ENCODE results near the gene SRP14. TPM values are rescaled to one million over a fixed set of nuclear protein-coding genes. Genes with fewer than 3 reads are reported as not detected.

Gene SRP14
- total RNA-seq, 1 donor from 2014 or later = 196 TPM

GRCh38 chr15:40045572-40046217 lies 6.7 kb upstream of the SRP14 start:
- H3K27ac Mint-ChIP-seq (ENCODE audit: unreplicated experiment) = no peak overlapping the region

GRCh38 chr15:40044717-40045571 lies 6.0 kb upstream of the SRP14 start:
- no peaks in the 10 kb centered on the region for H3K9me3 Mint-ChIP-seq (ENCODE audit: unreplicated experiment)
- peak overlapping the region; percentile 63 for H3K4me3 Mint-ChIP-seq (ENCODE audit: unreplicated experiment)
- peaks cover 49% of the 10 kb centered on the region for H3K4me1 Mint-ChIP-seq (ENCODE audit: unreplicated experiment)
- peak; percentile 93 for DNase-seq (ENCODE audit: extremely low spot score, unreplicated experiment)
- no peaks in the 10 kb centered on the region for H3K27me3 Mint-ChIP-seq (ENCODE audit: unreplicated experiment)
- H3K36me3 Mint-ChIP-seq (ENCODE audit: unreplicated experiment) = no peaks in the 10 kb centered on the region
- H3K27ac Mint-ChIP-seq (ENCODE audit: unreplicated experiment) = peak overlapping the region; percentile 24
- TF ChIP-seq, protein P1, sequence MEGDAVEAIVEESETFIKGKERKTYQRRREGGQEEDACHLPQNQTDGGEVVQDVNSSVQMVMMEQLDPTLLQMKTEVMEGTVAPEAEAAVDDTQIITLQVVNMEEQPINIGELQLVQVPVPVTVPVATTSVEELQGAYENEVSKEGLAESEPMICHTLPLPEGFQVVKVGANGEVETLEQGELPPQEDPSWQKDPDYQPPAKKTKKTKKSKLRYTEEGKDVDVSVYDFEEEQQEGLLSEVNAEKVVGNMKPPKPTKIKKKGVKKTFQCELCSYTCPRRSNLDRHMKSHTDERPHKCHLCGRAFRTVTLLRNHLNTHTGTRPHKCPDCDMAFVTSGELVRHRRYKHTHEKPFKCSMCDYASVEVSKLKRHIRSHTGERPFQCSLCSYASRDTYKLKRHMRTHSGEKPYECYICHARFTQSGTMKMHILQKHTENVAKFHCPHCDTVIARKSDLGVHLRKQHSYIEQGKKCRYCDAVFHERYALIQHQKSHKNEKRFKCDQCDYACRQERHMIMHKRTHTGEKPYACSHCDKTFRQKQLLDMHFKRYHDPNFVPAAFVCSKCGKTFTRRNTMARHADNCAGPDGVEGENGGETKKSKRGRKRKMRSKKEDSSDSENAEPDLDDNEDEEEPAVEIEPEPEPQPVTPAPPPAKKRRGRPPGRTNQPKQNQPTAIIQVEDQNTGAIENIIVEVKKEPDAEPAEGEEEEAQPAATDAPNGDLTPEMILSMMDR (IDR thresholded peaks at IDR 0.05) = peak; percentile 97

More at GRCh38 chr15:40045572-40046217, 6.7 kb upstream of the SRP14 start:
- H3K4me3 Mint-ChIP-seq (ENCODE audit: unreplicated experiment) = no peak overlapping the region
- H3K4me1 Mint-ChIP-seq (ENCODE audit: unreplicated experiment) = peaks cover 43% of the 10 kb centered on the region
- H3K27me3 Mint-ChIP-seq (ENCODE audit: unreplicated experiment) = no peaks in the 10 kb centered on the region
- TF ChIP-seq, protein P1 (IDR thresholded peaks at IDR 0.05) = no peak
- no peaks in the 10 kb centered on the region for H3K36me3 Mint-ChIP-seq (ENCODE audit: unreplicated experiment)
- peak; percentile 27 for DNase-seq (ENCODE audit: extremely low spot score, unreplicated experiment)
- H3K9me3 Mint-ChIP-seq (ENCODE audit: unreplicated experiment) = no peaks in the 10 kb centered on the region

DNA sequence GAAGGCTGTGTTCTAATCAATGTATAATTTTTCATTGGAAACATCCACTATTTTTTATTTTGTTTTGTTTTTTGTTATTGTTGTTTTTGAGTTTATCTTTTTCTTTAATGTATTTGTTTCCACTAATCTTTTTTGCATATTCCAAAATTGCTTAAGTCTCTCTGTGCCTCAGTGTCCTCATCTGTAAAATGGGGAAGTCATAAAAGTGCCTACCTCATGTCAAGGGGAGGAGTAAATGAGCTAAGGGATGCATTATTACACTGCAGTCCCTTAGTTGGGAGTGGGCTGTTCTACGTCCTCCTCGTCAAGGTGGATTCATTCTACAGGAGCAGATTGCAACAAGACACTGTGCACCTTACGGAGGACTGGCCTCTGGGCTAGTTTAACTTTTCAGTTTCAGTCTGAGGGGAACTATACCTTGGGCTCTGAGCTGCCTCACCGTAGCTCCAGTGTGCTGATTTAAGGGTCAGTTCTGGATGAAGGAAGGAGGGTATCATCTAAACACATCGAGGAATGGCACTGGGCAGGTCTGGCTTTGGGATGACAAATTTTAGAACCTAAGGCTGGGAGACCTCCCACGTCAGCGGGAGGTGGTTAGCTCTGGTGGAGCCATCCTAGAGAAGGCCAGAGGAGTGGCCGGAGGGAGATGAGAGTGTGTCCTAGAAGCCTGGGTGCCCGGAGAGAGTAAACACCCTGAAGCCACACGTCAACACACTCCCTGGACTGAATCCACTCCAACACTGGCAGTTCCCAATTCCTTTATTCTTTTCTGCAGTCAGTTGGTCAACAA lies 5.1 kb upstream of the SRP14 start:
- TF ChIP-seq, protein P1 (IDR thresholded peaks at IDR 0.05) = no peak
- peaks cover 48% of the 10 kb centered on the region for H3K4me1 Mint-ChIP-seq (ENCODE audit: unreplicated experiment)
- no peak overlapping the region for H3K27ac Mint-ChIP-seq (ENCODE audit: unreplicated experiment)
- H3K27me3 Mint-ChIP-seq (ENCODE audit: unreplicated experiment) = no peaks in the 10 kb centered on the region
- no peaks in the 10 kb centered on the region for H3K36me3 Mint-ChIP-seq (ENCODE audit: unreplicated experiment)
- no peaks in the 10 kb centered on the region for H3K9me3 Mint-ChIP-seq (ENCODE audit: unreplicated experiment)
- H3K4me3 Mint-ChIP-seq (ENCODE audit: unreplicated experiment) = no peak overlapping the region
- peak; percentile 60 for DNase-seq (ENCODE audit: extremely low spot score, unreplicated experiment)

DNA sequence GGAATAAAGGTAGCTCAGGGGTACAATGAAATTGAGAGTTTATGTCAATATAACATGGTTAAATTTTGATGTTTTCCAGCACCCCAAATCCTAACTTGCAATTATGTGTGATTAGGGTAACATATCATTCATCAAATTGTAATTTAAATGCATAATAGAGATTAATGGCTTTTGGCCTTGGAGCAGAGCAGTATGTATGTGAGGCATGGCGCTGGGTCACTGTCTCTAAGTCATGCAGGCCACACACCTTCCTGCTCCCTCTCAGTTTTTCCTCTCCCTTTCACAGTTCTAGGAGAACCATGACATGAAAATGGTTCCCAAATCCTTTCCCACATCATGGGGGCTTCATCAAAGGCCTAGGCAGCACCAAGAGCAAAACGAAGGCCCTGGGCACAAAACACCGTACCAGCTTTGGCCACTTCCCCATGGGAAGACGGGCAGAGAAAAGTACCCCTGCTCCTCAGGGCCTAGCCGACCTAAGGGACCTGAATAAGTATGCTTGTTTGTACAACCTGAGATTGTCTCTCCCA lies 3.9 kb upstream of the SRP14 start:
- H3K9me3 Mint-ChIP-seq (ENCODE audit: unreplicated experiment) = no peaks in the 10 kb centered on the region
- H3K4me3 Mint-ChIP-seq (ENCODE audit: unreplicated experiment) = no peak overlapping the region
- peaks cover 44% of the 10 kb centered on the region for H3K4me1 Mint-ChIP-seq (ENCODE audit: unreplicated experiment)

More for the DNA sequence above, 3.9 kb upstream of the SRP14 start:
- peak; percentile 27 for DNase-seq (ENCODE audit: extremely low spot score, unreplicated experiment)
- Mint-ChIP-seq H3K36me3 (ENCODE audit: unreplicated experiment) (no peaks in the 10 kb centered on the region), H3K27me3 (ENCODE audit: unreplicated experiment) (no peaks in the 10 kb centered on the region), H3K27ac (ENCODE audit: unreplicated experiment) (no peak overlapping the region)
- TF ChIP-seq, protein P1 (IDR thresholded peaks at IDR 0.05) = no peak
